Sigmoid colon (tissue), 3 donors: ENCODE results near the gene FBXL16.

Experiments used
- POLR2A ChIP-seq, 2 donors: fragments of 450-650 bp; IDR thresholded peaks; one replicate each; pipeline ENCODE4 v1.6.1; 2016; ENCODE audit warnings: antibody characterized with exemption in 2 of 2, mild to moderate bottlenecking in 2 of 2, moderate library complexity in 2 of 2
- TF ChIP-seq, protein P1 (sequence below), 4 experiments: fragments of 450-650 bp in 3 of 4; fragments of 200-600 bp in 1 of 4; IDR thresholded peaks; one replicate each; pipeline ENCODE4 v1.5.1; 2016 to 2019; ENCODE audit warnings: antibody characterized with exemption in 4 of 4, mild to moderate bottlenecking in 3 of 4, moderate library complexity in 2 of 4

DNA sequence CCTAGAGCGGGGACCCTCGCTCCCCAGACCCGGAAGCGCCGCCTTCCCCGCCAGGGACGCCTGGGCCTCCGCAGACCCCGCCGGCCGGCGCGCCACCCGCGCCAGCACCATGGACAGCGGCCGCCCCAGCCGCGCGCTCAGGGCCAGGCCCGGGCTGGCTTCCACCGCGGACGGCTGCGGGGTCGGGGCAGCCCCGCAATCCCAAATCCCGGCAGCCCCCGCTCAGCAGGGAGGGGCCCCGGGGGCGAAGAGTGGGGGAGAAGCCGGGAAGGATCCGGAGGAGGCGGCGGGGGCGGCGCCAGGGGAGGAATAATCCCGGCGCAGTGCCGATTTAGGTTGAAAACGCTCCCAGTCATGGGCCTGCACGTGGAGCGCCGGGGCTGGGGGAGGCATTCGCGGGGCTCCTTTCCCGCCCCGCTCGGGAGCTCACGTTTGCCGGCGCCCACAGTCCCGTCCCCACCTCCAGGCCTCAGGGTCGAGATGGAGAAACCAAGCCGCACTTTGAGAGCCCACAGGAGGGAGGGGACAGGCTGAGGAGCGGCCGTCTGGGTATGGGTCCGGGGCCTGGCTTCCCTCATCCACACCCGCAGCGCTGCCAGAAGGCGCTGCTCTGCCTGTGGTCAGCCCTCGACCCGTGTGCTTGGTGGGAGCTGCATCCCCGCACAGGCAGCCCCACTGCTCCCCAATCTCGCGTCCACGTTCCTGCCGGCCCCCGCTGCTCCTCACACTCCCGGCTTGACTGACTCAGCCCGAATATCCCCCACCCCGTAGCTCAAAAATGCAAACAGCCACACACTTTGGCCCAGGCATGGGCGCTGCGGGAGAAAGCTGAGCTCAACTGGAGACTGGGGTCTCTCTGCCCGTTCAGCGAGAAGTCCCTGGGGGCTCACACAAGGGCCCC is 4.7 kb downstream of the FBXL16 start:
- TF ChIP-seq, protein P1, sequence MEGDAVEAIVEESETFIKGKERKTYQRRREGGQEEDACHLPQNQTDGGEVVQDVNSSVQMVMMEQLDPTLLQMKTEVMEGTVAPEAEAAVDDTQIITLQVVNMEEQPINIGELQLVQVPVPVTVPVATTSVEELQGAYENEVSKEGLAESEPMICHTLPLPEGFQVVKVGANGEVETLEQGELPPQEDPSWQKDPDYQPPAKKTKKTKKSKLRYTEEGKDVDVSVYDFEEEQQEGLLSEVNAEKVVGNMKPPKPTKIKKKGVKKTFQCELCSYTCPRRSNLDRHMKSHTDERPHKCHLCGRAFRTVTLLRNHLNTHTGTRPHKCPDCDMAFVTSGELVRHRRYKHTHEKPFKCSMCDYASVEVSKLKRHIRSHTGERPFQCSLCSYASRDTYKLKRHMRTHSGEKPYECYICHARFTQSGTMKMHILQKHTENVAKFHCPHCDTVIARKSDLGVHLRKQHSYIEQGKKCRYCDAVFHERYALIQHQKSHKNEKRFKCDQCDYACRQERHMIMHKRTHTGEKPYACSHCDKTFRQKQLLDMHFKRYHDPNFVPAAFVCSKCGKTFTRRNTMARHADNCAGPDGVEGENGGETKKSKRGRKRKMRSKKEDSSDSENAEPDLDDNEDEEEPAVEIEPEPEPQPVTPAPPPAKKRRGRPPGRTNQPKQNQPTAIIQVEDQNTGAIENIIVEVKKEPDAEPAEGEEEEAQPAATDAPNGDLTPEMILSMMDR (IDR thresholded peaks at IDR 0.05), result no peak
- no peak for TF ChIP-seq POLR2A (IDR thresholded peaks at IDR 0.05)
